ENCODE data around the gene PEX7. TPM values are rescaled to one million over a fixed set of nuclear protein-coding genes. Genes with fewer than 3 reads are reported as not detected.

PEX7 gene
- total RNA-seq, 1 experiment from 2014 or later: 9.9 TPM

DNA sequence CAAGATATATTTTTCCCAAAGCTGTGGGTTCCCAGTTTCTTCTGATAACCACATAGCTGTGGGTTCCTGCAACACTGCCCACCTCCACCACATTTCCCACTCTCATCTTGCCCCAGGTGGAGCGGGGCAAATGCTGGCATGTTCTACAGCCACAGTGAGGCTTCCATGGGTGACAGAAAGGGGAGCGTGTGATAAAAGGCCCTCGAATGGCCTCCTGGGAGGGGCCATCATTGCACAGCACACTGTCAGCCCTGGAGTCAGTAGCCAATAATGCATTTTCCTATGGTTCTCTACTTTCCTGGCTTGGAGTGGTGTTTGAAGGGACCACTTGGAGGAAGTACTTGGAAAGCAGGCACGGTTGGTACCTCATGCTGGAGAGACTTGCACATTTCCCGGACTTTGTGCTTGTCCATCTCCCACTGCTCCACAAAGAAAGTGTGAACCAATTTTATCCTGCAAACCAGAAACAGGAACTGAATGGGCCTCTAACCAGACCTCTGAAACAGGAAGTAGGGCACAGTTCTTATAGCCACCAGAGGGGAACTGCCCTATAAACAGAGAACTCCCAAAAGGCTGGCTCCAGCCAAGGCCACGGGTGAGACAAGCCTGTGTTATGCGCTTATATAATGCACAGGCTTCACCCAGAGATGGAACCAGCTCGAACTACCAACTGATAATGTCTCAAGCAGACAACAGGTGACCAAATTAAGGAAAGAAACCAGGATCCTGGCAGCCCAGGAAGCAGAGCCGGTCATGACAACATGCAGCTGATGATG is 38.7 kb upstream of the PEX7 start:
- H2AFZ ChIP-seq (ENCODE audit: low read length): no peak overlapping the region
- H3K27ac ChIP-seq (ENCODE audit: low read length): no peak overlapping the region
- no peaks in the 10 kb centered on the region for H3K27me3 ChIP-seq (ENCODE audit: low read length)
- no TSS peak for BruUV-seq (replicated peaks)
- no peaks in the 10 kb centered on the region for H3K36me3 ChIP-seq (ENCODE audit: low read depth, low read length)
- H3K4me2 ChIP-seq (ENCODE audit: low read length): no peak overlapping the region
- intact Hi-C loops (cut with micrococcal nuclease): no loop called here
- no peaks in the 10 kb centered on the region for H3K9me2 ChIP-seq (replicated peaks; ENCODE audit: low read length)
- ChIA-PET CTCF (interaction anchor here (0.9 kb wide), 1 partner anchor 8 kb away, joined by 4 read pairs; the partner anchor contains the start of gene MAP3K5), POLR2A (ENCODE audit: unreplicated experiment) (no interaction called here)
- ATAC-seq: no peak
- no peaks in the 10 kb centered on the region for H3K9me3 ChIP-seq (ENCODE audit: low read length)
- H3K9ac ChIP-seq (ENCODE audit: low read length): no peak overlapping the region
- H3K79me2 ChIP-seq (ENCODE audit: low read length): peaks cover 23% of the 10 kb centered on the region
- H3F3A ChIP-seq (ENCODE audit: low read length, unreplicated experiment): no peaks in the 10 kb centered on the region
- H3K4me3 ChIP-seq (ENCODE audit: low read length): no peak overlapping the region
- H4K20me1 ChIP-seq (ENCODE audit: low read length): no peaks in the 10 kb centered on the region
- TF ChIP-seq EZH2 (IDR thresholded peaks at IDR 0.05; ENCODE audit: low read length, unreplicated experiment) (no peak), CTCF (conservative IDR thresholded peaks at IDR 0.05; ENCODE audit: low read depth, low read length) (no peak), EZH2phosphoT487 (IDR thresholded peaks at IDR 0.05; ENCODE audit: borderline replicate concordance, low read length) (no peak)
- H3K4me1 ChIP-seq (ENCODE audit: insufficient read depth, low read length): peaks cover 26% of the 10 kb centered on the region
- no peak for DNase-seq

- ATAC-seq: no peak
- Histone ChIP-seq H3K27ac (ENCODE audit: low read length) (no peak overlapping the region), H4K20me1 (ENCODE audit: low read length) (no peaks in the 10 kb centered on the region), H3F3A (ENCODE audit: low read length, unreplicated experiment) (no peaks in the 10 kb centered on the region), H3K79me2 (ENCODE audit: low read length) (peaks cover 29% of the 10 kb centered on the region), H3K9me3 (ENCODE audit: low read length) (no peaks in the 10 kb centered on the region), H3K27me3 (ENCODE audit: low read length) (no peaks in the 10 kb centered on the region), H2AFZ (ENCODE audit: low read length) (no peak overlapping the region), H3K4me3 (ENCODE audit: low read length) (no peak overlapping the region), H3K9me2 (replicated peaks; ENCODE audit: low read length) (no peaks in the 10 kb centered on the region), H3K4me1 (ENCODE audit: insufficient read depth, low read length) (peaks cover 26% of the 10 kb centered on the region), H3K4me2 (ENCODE audit: low read length) (no peak overlapping the region), H3K9ac (ENCODE audit: low read length) (no peak overlapping the region), H3K36me3 (ENCODE audit: low read depth, low read length) (no peaks in the 10 kb centered on the region)
- BruUV-seq (replicated peaks): no TSS peak
- no peak for TF ChIP-seq EZH2 (IDR thresholded peaks at IDR 0.05; ENCODE audit: low read length, unreplicated experiment)
- TF ChIP-seq EZH2phosphoT487 (IDR thresholded peaks at IDR 0.05; ENCODE audit: borderline replicate concordance, low read length): no peak
- no peak for TF ChIP-seq CTCF (conservative IDR thresholded peaks at IDR 0.05; ENCODE audit: low read depth, low read length)
- ChIA-PET POLR2A (ENCODE audit: unreplicated experiment) (no interaction called here), CTCF (interaction anchor here (0.9 kb wide), 1 partner anchor 8 kb away, joined by 4 read pairs; the partner anchor contains the start of gene MAP3K5)
- intact Hi-C loops (cut with micrococcal nuclease): no loop called here
- no peak for DNase-seq
Observed at GRCh38 chr6:136784271-136784664, 38.1 kb upstream of the PEX7 start.

Data from PC-3 (cell line).